H1 (cell line): Measurements from ENCODE around the gene SELPLG. TPM values are rescaled to one million over a fixed set of nuclear protein-coding genes. Genes with fewer than 3 reads are reported as not detected.

Experiments
- CTCF ChIA-PET: fragments of 300-600 bp; sonication (Branson Sonifier 250); formaldehyde crosslinking; loops from one replicate; lab custom pipeline; 2021; ENCODE audit not compliant: partially characterized antibody; lab: Charles Lee
- POLR2A ChIA-PET: fragments of 300-600 bp; sonication (Branson Sonifier 250); formaldehyde crosslinking; loops from one replicate; lab custom pipeline; 2021; ENCODE audit warnings: inconsistent platforms; ENCODE audit not compliant: partially characterized antibody; lab: Charles Lee
- DNase-seq, 2 experiments: peaks; one replicate each; pipeline versions ENCODE4 v3.0.0 to v3.0.0-alpha.2; 2010 to 2022; ENCODE audit warnings: low spot score in 2 of 2, low read depth in 1 of 2, mixed read lengths in 1 of 2
- FAIRE-seq: peaks from 2 replicates; lab custom pipeline; 2011; peaks lifted over from hg19 to GRCh38; lab: Jason Lieb, UNC
- H2AFZ ChIP-seq: 2 replicates; pipeline ENCODE4 v1.8.1; 2012; ENCODE audit warnings: low read length, inconsistent platforms
- H2AK5ac ChIP-seq: 2 replicates; pipeline ENCODE4 v1.6.1; 2013; ENCODE audit warnings: low read depth, low read length
- H2BK120ac ChIP-seq: replicated peaks from 2 replicates; pipeline ENCODE3; 2013; ENCODE audit warnings: low read depth, low read length, inconsistent platforms
- H2BK12ac ChIP-seq: 2 replicates; pipeline ENCODE4 v1.6.1; 2013; ENCODE audit warnings: low read depth, low read length
- H2BK15ac ChIP-seq: 2 replicates; pipeline ENCODE4 v1.6.1; 2013; ENCODE audit warnings: low read length
- H2BK20ac ChIP-seq: 2 replicates; pipeline ENCODE4 v1.6.1; 2013; ENCODE audit warnings: low read length
- H2BK5ac ChIP-seq: 2 replicates; pipeline ENCODE4 v1.6.1; 2013; ENCODE audit warnings: low read depth, low read length
- H3K14ac ChIP-seq: 2 replicates; pipeline ENCODE4 v1.6.1; 2013; ENCODE audit warnings: inconsistent platforms; ENCODE audit not compliant: insufficient read length
- H3K18ac ChIP-seq: 2 replicates; pipeline ENCODE4 v1.6.1; 2013; ENCODE audit warnings: low read length; ENCODE audit errors: extremely low read depth
- H3K23ac ChIP-seq: 2 replicates; pipeline ENCODE4 v1.6.1; 2013; ENCODE audit warnings: inconsistent platforms; ENCODE audit not compliant: insufficient read length
- H3K23me2 ChIP-seq: 2 replicates; pipeline ENCODE4 v1.6.1; 2013; ENCODE audit warnings: low read depth, low read length
- H3K27ac ChIP-seq: 2 replicates; pipeline ENCODE4 v1.6.1; 2011; ENCODE audit warnings: low read depth, low read length, inconsistent platforms
- H3K27me3 ChIP-seq, 4 experiments: replicated peaks in 1 of 4; 1 replicate in 1 of 4; 2 replicates in 3 of 4; pipeline versions ENCODE4 v1.6.1 to v1.8.1; 2011 to 2013; ENCODE audit warnings: low read length in 3 of 4, mild to moderate bottlenecking in 3 of 4, inconsistent platforms in 2 of 4, mixed read lengths in 2 of 4, moderate library complexity in 1 of 4; ENCODE audit not compliant: control insufficient read depth in 3 of 4, insufficient read depth in 3 of 4; ENCODE audit errors: extremely low read depth in 1 of 4
- H3K36me3 ChIP-seq, 4 experiments: 2 replicates each; pipeline versions ENCODE4 v1.6.1 to v1.8.1; 2011 to 2013; ENCODE audit warnings: mild to moderate bottlenecking in 4 of 4, low read length in 3 of 4, moderate library complexity in 2 of 4, control low read depth in 1 of 4, inconsistent platforms in 1 of 4; ENCODE audit not compliant: insufficient read depth in 4 of 4, control insufficient read depth in 2 of 4
- H3K4ac ChIP-seq: replicated peaks from 2 replicates; pipeline ENCODE3; 2013; ENCODE audit warnings: low read length, low read depth, mixed read lengths, inconsistent platforms; ENCODE audit not compliant: insufficient read length
- H3K4me1 ChIP-seq, 4 experiments: replicated peaks in 1 of 4; 1 replicate in 1 of 4; 2 replicates in 3 of 4; pipeline versions ENCODE4 v1.6.1 to v1.8.1; 2011 to 2013; ENCODE audit warnings: low read length in 3 of 4, inconsistent platforms in 2 of 4, mixed read lengths in 1 of 4; ENCODE audit not compliant: insufficient read depth in 4 of 4, control insufficient read depth in 3 of 4
- H3K4me2 ChIP-seq, 2 experiments: 2 replicates each; pipeline versions ENCODE4 v1.6.1 to v1.8.1; 2011 to 2013; ENCODE audit warnings: low read depth in 2 of 2, low read length in 2 of 2, control low read depth in 1 of 2, inconsistent platforms in 1 of 2, mild to moderate bottlenecking in 1 of 2; ENCODE audit not compliant: insufficient read depth in 1 of 2
- H3K4me3 ChIP-seq, 4 experiments: fragments of 200-600, 300-600 bp in 1 of 4; sonication (generic), shearing (Covaris generic), sonication (Bioruptor Twin) in 1 of 4; 2 replicates each; pipeline versions ENCODE4 v1.5.1 to v1.8.1; 2011 to 2016; ENCODE audit warnings: low read length in 4 of 4, low read depth in 3 of 4, control low read depth in 2 of 4, inconsistent platforms in 2 of 4, mild to moderate bottlenecking in 2 of 4, mixed read lengths in 1 of 4, moderate library complexity in 1 of 4; ENCODE audit not compliant: insufficient read depth in 2 of 4; ENCODE audit errors: extremely low read depth in 1 of 4
- H3K56ac ChIP-seq: replicated peaks from 2 replicates; pipeline ENCODE3; 2013; ENCODE audit warnings: low read depth, mild to moderate bottlenecking, mixed read lengths, low read length, inconsistent platforms; ENCODE audit not compliant: insufficient read length
- H3K79me1 ChIP-seq: 2 replicates; pipeline ENCODE4 v1.6.1; 2013; ENCODE audit warnings: low read depth, low read length, control low read depth
- H3K79me2 ChIP-seq, 2 experiments: 2 replicates each; pipeline versions ENCODE4 v1.6.1 to v1.8.1; 2012 to 2013; ENCODE audit warnings: low read length in 2 of 2, mild to moderate bottlenecking in 2 of 2, inconsistent platforms in 1 of 2; ENCODE audit not compliant: insufficient read depth in 2 of 2, control insufficient read depth in 1 of 2
- H3K9ac ChIP-seq, 4 experiments: replicated peaks in 1 of 4; 1 replicate in 1 of 4; 2 replicates in 3 of 4; pipeline versions ENCODE4 v1.6.1 to v1.8.1; 2011 to 2013; ENCODE audit warnings: low read depth in 3 of 4, low read length in 3 of 4, control low read depth in 2 of 4, mild to moderate bottlenecking in 2 of 4, moderate library complexity in 2 of 4, inconsistent platforms in 1 of 4; ENCODE audit errors: extremely low read depth in 1 of 4
- H3K9me3 ChIP-seq, 2 experiments: 2 replicates each; pipeline versions ENCODE4 v1.6.1 to v1.8.1; 2012 to 2013; ENCODE audit warnings: mild to moderate bottlenecking in 2 of 2, moderate library complexity in 2 of 2, control low read depth in 1 of 2, inconsistent platforms in 1 of 2, low read depth in 1 of 2, low read length in 1 of 2, mixed read lengths in 1 of 2; ENCODE audit not compliant: insufficient read depth in 2 of 2
- H4K20me1 ChIP-seq, 2 experiments: replicated peaks in 1 of 2; 2 replicates each; pipeline versions ENCODE3 to v1.8.1; 2011 to 2013; ENCODE audit warnings: inconsistent platforms in 2 of 2, low read length in 2 of 2, mild to moderate bottlenecking in 1 of 2; ENCODE audit not compliant: insufficient read depth in 2 of 2, control insufficient read depth in 1 of 2
- H4K5ac ChIP-seq: 2 replicates; pipeline ENCODE4 v1.6.1; 2013; ENCODE audit warnings: low read length, low read depth, mixed read lengths, inconsistent platforms; ENCODE audit not compliant: insufficient read length
- H4K8ac ChIP-seq: 2 replicates; pipeline ENCODE4 v1.8.0; 2013; ENCODE audit warnings: mild to moderate bottlenecking, moderate library complexity, low read length, inconsistent platforms; ENCODE audit not compliant: insufficient read depth; ENCODE audit errors: extremely low read depth
- H4K91ac ChIP-seq: replicated peaks from 2 replicates; pipeline ENCODE3; 2013; ENCODE audit warnings: low read length, mixed read lengths, inconsistent platforms; ENCODE audit not compliant: insufficient read length
- EGR1 ChIP-seq: IDR thresholded peaks from 2 replicates; pipeline ENCODE4 v1.6.1; 2011; ENCODE audit warnings: low read depth, low read length, borderline replicate concordance
- KDM1A ChIP-seq: fragments of 200-600, 300-600 bp; sonication (generic); IDR thresholded peaks from 2 replicates; pipeline ENCODE4 v1.7.1; 2016; ENCODE audit warnings: mild to moderate bottlenecking, low read length, borderline replicate concordance
- WGBS, 2 experiments: shearing (Covaris generic) in 1 of 2; methylation state at CpG; one replicate each; pipeline versions ENCODE4 v1.1.6 to v1.1.7; 2013 to 2015; ENCODE audit warnings: low lambda C conversion rate in 2 of 2, mixed read lengths in 2 of 2, inconsistent platforms in 1 of 2, low coverage in 1 of 2, missing lambda C conversion rate in 1 of 2; ENCODE audit not compliant: insufficient replicate concordance in 2 of 2, insufficient coverage in 1 of 2, insufficient read length in 1 of 2; ENCODE audit errors: extremely low coverage in 1 of 2, missing lambda C conversion rate in 1 of 2; 5-methylcytosine and 5-hydroxymethylcytosine counted together
- polyA plus RNA-seq, 7 experiments: library from polyadenylated mRNA; depleted of rRNA in 3 of 7; stranded (reverse) in 5 of 7; unstranded in 2 of 7; fragments of >200 nt in 5 of 7; fragments of 200-250 nt in 2 of 7; gene quantifications; 1 replicate in 5 of 7; 2 replicates in 1 of 7; 4 replicates in 1 of 7; pipeline versions ENCODE4 v1.2.1 to v1.2.3, GENCODE V29; 2011 to 2013; ENCODE audit warnings: missing spikeins in 2 of 7, mixed read lengths in 2 of 7
- total RNA-seq: library from RNA; stranded (reverse); fragmentation: NEBNext Ultra II Directional; extraction: Animal tissue kit (Norgen Biotek cat#: 25700); gene quantifications from 2 replicates; pipeline ENCODE4 v1.2.1, GENCODE V29; 2021

The SELPLG gene
- total and polyA plus RNA-seq, 2 of the 8 experiments (the other 6 are each of a cell fraction or from before 2014, with no cell fraction given), result 0.18 TPM; not detected in 1

GRCh38 chr12:108610336-108610815 lies 23.3 kb downstream of the SELPLG start:
- CTCF ChIA-PET, result interaction anchor here (0.6 to 22.5 kb wide), 10 partner anchors 8 to 193 kb away, joined by 3 to 523 read pairs (median 5); partner anchors contain the start of genes ISCU, SART3 and TMEM119
- no peaks in the 10 kb centered on the region for H3K79me2 ChIP-seq

More at GRCh38 chr12:108610336-108610815, 23.3 kb downstream of the SELPLG start:
- DNase-seq (no peak), FAIRE-seq (no peak)
- Histone ChIP-seq H3K79me1 (no peaks in the 10 kb centered on the region), H3K14ac (no peak overlapping the region), H3K27me3 (no peaks in the 10 kb centered on the region), H3K36me3 (no peaks in the 10 kb centered on the region), H3K56ac (no peak overlapping the region), H3K4me3 (no peak overlapping the region), H3K23me2 (peaks cover 9% of the 10 kb centered on the region; the same call in 1 of the 2 replicates), H4K20me1 (no peaks in the 10 kb centered on the region), H3K9me3 (no peaks in the 10 kb centered on the region), H3K4me2 (no peak overlapping the region), H2BK12ac (0 out of 2 replicates have a peak overlapping the region, but pooled peaks have one; percentile 44), H4K5ac (no peak overlapping the region), H4K91ac (no peak overlapping the region), H2BK5ac (no peak overlapping the region), H3K23ac (no peak overlapping the region), H4K8ac (no peak overlapping the region), H2BK15ac (no peak overlapping the region), H3K27ac (no peak overlapping the region), H2BK120ac (no peak overlapping the region), H2AK5ac (no peak overlapping the region), H3K4ac (no peak overlapping the region), H3K4me1 (peaks cover 0 to 14% (median 1%) of the 10 kb centered on the region in 4 experiments; a peak in 4 of 7 replicates), H2AFZ (no peak overlapping the region), H3K9ac (no peak overlapping the region), H3K18ac (no peak overlapping the region), H2BK20ac (no peak overlapping the region)
- POLR2A ChIA-PET, result interaction anchor here (1.1 to 2.0 kb wide), 4 partner anchors 10 to 81 kb away, joined by 3 to 6 read pairs (median 4); partner anchors contain the start of gene SART3
- 91% methylated on average over 8 of the region's 8 CpGs; no CpG with 5 or more reads in 1 of the 2 experiments for WGBS, 2 experiments
- 0 out of 2 replicates have a peak, but pooled peaks have one; percentile 32 for TF ChIP-seq KDM1A
- TF ChIP-seq EGR1, result no peak
